ENCODE measurements around the gene FAM131B.
A peak's percentile ranks its signal among the peaks of the same experiment; 100 is the strongest.
"Not testable (repeated sequence)": the region's sequence is repeated elsewhere in the genome, so short reads cannot be mapped to it uniquely, and the experiment has no call there.

FAM131B gene

DNA sequence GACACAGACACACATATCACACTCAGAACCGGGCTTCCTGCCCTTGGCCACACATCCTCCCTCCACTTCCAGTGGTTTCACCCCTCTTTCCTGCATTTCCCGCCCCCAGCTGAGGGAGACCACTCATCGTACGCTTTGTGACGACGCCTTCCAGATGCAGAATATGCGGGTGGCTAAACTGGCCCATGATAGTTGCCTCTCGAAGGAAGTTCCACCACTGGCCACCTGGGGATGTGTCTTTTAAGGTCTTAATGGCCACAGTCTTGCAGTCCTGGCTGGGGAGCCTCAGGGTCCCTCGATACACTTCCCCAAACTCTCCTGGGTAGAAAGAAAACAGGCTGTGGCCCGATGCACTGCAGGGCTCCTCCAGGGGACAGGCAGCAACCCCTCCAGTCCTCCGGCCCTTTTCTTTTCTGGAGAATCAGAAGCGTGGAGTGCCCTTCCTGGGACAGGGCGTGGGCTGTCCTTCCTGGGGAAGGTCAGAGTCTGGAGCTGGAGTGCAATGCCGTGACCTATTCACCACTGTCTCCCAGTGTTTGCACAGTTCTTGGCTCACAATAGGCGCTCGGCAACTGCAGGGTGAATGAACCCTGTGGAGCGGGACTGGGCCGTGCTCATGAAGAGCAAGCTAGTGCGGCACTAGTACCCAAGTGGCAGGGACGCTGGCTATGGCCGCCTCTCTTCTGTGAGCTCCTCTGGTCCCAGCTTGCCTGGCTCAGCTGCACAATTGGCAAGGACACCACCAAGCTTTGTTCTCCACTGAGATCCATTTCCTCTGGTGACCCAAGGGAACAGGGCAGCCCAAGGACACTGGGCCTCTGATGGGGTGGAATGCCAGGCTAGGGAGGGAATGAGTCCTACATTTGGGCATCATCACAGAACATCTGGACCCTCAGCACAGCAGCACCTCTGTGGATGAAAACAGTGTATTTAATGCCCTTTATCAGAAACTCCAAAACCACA, 33.0 kb upstream of the FAM131B start:
- DNase-seq = peak; percentile 60

DNA sequence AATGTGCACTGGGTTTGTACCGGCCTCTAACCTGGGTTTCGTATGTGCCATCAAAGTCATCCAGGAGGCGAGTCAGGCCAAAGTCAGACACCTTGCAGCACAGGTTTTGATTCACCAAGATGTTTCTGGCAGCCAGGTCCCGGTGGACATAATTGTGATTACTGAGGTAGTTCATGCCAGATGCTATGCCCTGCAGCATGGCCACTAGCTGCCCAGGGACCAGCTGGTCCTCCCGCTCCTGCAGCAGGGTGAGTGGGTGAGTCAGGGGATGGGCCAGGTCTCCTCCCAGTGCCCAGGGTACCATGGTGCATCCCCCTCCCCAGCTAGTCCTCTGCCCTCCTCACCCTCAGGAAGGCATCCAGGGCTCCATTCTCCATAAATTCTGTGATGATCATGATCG, 32.3 kb upstream of the FAM131B start:
- no peak for DNase-seq
- in situ Hi-C loops (cut with MboI; ENCODE audit: low pct_unique_long_range_greater_than_20kb, low sequenced_read_pairs) = no loop called here

More for the DNA sequence above, 33.0 kb upstream of the FAM131B start:
- in situ Hi-C loops (cut with MboI; ENCODE audit: low pct_unique_long_range_greater_than_20kb, low sequenced_read_pairs) = no loop called here

DNA sequence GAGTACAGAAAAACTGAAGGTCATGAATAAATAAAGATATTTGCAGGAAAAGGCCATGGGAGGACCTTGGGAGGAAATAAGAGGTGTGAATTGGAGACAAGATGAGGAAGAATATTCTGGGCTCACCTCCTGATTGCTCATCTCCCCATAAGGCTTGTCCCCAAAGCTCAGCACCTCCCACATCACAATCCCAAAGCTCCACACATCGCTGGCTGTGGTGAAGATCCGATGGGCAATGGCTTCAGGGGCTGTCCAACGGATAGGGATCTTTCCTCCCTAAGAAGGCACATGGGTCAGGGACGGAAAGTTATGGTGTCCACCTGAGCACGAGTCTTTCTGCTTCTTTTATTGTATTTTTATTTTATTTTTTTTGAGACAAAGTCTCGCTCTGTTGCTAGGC, 31.6 kb upstream of the FAM131B start:
- DNase-seq = no peak
- in situ Hi-C loops (cut with MboI; ENCODE audit: low pct_unique_long_range_greater_than_20kb, low sequenced_read_pairs) = no loop called here

DNA sequence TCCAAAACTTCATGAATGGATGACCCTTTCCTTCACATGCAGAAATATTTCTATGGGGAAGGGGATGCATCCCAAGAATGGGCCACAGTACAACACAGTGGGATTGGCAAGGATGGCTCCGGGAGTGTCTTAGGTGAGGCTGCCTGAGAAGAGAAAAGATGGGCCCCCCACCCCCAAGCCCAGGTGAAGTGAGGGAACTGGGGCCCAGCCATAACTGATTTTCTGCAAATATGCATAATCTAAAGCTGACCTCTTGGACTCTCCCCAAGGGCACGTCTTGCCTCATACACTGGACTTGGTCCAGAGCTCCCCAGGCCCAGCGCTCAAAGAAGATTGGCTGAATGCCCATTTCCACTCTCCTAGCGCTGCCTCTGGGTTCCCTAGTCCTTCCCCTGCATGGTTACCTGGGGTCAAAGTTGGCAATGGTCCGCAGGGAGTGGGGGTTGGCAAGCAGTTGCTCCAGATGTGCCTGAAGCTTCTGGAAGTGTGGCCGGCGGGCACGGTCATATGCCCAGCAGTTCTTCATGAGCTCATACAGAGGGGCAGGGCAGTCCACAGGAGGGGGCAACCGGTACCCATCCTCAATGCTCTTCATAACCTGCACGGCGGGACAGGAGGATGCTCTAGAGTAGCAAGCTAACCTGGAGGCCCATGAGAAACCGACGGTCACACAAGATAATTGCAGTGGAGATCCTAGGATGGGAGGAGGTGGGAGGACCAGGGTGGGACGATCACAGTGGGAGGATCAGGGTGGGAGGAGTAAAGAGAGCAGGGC, 30.9 kb upstream of the FAM131B start:
- in situ Hi-C loops (cut with MboI; ENCODE audit: low pct_unique_long_range_greater_than_20kb, low sequenced_read_pairs) = no loop called here
- DNase-seq = no peak

DNA sequence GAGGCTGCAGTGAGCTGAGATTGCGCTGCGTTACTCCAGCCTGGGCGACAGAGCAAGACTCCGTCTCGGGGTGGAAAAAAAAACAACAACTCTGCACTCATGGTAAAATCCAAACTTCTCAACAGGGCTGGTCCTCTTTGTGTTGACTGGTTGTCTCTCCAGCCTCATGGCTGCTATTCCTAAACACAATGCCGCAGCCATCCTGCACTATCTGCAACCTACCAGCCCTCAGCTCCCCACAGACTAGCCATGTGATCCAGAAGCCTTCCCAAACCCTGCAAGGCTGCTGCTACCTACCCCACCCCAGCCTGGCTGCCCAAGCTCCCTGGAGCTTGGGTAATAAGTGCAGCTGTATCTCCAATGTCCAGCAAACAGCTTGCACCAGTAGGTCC, 30.4 kb upstream of the FAM131B start:
- in situ Hi-C loops (cut with MboI; ENCODE audit: low pct_unique_long_range_greater_than_20kb, low sequenced_read_pairs) = no loop called here
- DNase-seq = no peak

DNA sequence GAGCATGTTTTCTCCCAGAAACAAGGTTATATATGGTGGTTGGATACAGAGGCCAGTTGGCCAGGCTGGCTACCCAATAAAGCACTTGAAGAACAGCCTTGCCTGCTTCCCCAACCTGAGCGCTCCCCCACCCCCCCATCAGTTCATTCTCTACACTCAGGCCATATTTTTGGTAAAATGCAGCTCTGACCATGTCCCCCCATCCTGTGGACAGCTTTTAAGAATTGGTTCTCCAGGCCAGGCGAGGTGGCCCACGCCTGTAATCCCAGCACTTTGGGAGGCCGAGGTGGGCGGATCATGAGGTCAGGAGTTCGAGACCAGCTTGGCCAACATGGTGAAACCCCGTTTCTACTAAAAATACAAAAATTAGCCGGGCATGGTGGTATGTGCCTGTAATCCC, 29.9 kb upstream of the FAM131B start:
- DNase-seq; in situ Hi-C loops (cut with MboI; ENCODE audit: low pct_unique_long_range_greater_than_20kb, low sequenced_read_pairs): not testable (repeated sequence)

DNA sequence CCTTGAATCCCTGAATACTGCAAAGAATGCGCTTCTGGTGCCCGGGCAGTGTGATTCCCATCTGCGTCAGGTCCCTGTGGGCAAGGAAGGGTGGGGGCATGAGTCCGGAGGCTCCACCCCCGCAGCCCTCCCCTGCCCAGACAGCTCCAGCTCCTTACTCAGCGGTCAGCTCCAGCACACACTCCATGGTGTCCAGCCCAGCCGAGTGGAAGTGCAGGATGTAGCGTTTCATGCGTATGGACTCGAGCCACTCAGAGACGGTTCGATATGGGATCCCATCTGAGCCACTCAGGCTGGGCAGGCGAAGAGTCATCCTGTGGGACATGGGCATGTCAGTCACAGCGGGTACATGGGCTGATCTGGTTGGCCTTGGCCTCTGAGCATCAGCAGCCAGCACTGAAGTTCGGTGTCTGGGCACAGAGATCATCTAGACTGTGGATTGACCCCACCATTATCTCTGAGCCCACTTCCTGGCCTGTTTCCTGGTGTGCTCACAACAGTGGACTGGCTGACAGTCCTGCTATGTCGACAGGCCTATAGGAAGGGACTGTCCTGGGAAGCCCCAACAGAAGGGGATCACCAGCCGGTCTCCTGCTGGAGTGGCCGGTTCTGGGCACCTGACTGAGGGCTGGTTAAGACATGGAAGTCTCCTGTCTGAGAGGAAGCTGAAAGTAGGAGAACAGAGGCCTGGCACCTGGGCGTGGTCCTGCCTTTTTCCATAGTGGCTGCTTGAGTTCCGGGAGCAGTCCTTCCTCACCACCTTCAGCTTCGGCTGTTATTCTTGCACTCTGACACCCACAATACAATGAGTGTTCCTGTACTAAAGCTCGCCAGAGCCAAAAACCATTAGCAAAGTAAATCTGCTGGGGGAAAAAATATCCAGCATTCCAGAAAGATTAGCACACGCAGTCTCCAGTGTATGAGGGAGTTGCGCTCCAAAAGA, 29.2 kb upstream of the FAM131B start:
- in situ Hi-C loops (cut with MboI; ENCODE audit: low pct_unique_long_range_greater_than_20kb, low sequenced_read_pairs) = no loop called here
- DNase-seq = no peak

DNA sequence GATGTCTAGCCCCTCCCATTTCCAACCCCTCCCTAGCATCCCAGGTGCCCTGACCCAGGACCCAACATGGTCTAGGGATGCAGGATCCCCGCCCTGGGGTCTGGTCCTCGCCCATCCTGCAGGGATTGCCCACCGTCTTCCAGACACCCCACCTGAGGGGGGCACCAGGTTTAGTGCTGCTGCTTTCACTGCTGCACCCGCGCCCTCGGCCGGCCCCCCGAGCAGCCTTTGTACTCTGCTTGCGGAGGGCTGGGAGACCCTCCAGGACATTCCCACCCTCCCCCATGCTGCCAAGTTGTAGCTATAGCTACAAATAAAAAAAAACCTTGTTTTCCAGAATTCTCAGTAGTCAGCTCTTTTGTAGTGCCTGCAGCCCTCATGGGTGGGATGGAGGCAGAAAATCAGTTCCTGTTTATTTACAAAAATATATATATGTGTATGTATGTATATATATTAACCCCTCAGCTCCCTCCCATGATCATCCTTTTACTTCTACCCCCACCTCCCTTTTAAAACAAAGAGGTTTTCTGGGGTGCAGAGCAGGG, 28.3 kb upstream of the FAM131B start:
- DNase-seq = no peak
- in situ Hi-C loops (cut with MboI; ENCODE audit: low pct_unique_long_range_greater_than_20kb, low sequenced_read_pairs) = no loop called here

DNA sequence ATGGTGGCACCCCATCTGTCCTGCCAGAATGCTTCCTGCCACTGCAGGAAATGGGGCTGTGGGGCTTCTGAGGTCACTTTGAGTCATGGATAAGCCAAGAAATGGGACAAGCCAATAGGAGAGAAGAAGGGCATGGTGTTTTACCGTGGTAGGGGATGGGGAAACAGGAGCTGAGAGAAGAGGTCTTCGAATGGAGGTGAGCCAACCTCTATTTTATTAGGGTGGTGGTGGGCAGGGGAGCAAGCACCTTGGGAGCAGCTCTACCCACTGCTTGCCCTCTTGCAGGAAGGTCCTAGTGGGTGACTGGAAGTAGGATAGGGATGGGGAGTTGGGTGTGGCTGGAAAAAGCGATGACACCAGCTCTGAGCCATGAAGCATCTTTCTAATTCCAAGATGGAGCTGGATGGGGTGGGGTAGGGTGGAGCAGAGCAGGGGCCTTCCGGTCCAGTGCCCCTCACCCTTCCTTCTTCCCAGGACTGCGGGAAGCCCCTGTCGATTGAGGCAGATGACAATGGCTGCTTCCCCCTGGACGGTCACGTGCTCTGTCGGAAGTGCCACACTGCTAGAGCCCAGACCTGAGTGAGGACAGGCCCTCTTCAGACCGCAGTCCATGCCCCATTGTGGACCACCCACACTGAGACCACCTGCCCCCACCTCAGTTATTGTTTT, 27.7 kb upstream of the FAM131B start:
- DNase-seq = no peak
- in situ Hi-C loops (cut with MboI; ENCODE audit: low pct_unique_long_range_greater_than_20kb, low sequenced_read_pairs) = no loop called here

DNA sequence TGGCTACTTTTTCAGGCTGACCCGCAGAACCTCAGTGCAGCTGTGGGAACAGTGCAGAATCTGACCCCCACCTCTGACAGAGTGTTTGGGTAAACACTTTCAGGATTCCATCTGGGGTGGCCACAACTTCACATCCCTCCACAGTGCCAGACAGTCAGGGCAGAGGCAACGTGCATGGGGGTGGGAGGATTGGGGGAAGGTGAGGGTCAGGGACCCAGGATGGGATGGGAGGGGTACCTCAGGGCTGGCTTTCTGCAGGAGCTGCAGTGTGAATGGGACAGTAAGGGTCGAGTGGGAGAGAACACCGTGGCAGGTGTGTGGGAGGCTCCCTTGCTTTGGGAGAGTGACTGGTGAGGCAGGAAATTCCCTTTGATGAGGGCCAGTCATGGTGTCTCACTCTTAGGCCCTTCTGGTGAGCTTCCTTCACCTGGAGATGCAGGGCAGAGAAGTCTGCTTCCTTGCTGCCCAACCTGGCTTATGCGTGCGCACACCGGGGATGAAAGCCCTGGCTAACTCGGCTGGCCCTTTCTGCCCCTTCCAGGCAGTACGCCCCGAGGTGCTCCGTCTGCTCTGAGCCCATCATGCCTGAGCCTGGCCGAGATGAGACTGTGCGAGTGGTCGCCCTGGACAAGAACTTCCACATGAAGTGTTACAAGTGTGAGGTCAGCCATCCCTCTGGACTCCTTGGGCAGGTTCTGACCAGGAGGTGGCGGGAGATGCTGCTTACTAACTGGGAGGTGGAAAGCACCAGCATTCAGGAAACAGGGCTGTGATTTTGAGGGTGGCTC, 27.0 kb upstream of the FAM131B start:
- in situ Hi-C loops (cut with MboI; ENCODE audit: low pct_unique_long_range_greater_than_20kb, low sequenced_read_pairs) = no loop called here
- DNase-seq = no peak

DNA sequence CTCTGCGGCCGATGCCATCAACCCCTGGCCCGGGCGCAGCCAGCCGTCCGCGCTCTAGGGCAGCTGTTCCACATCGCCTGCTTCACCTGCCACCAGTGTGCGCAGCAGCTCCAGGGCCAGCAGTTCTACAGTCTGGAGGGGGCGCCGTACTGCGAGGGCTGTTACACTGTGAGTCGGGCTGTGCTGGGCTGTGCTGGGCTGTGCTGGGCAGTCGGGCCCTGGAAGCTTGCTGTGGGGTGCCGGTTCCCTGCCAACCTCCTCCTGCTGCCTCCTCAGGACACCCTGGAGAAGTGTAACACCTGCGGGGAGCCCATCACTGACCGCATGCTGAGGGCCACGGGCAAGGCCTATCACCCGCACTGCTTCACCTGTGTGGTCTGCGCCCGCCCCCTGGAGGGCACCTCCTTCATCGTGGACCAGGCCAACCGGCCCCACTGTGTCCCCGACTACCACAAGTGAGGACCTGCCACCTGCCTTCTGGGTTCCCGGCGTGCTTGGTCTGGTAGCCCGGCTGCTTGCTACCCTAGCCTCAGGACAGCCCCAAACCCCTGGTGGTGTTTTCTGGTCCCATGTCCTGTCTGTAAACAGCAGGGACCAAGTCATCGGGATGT, 26.1 kb upstream of the FAM131B start:
- in situ Hi-C loops (cut with MboI; ENCODE audit: low pct_unique_long_range_greater_than_20kb, low sequenced_read_pairs) = no loop called here
- no peak for DNase-seq

DNA sequence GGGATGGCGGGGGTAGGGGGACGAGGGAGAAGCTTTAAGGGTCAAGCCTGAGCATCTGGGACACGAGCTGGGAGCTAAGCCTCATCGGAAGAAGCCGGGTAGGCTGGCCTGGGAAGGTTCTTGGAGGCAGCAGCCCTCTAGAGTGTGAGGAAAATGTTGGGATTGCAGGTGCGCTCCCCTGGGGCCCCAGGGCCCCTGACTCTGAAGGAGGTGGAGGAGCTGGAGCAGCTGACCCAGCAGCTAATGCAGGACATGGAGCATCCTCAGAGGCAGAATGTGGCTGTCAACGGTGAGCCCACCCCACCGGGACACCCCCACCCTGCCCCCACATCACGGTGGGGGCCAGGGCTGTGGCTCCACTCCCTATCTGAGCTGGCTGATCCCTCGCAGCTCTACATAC, 25.5 kb upstream of the FAM131B start:
- no peak for DNase-seq
- in situ Hi-C loops (cut with MboI; ENCODE audit: low pct_unique_long_range_greater_than_20kb, low sequenced_read_pairs) = no loop called here

DNA sequence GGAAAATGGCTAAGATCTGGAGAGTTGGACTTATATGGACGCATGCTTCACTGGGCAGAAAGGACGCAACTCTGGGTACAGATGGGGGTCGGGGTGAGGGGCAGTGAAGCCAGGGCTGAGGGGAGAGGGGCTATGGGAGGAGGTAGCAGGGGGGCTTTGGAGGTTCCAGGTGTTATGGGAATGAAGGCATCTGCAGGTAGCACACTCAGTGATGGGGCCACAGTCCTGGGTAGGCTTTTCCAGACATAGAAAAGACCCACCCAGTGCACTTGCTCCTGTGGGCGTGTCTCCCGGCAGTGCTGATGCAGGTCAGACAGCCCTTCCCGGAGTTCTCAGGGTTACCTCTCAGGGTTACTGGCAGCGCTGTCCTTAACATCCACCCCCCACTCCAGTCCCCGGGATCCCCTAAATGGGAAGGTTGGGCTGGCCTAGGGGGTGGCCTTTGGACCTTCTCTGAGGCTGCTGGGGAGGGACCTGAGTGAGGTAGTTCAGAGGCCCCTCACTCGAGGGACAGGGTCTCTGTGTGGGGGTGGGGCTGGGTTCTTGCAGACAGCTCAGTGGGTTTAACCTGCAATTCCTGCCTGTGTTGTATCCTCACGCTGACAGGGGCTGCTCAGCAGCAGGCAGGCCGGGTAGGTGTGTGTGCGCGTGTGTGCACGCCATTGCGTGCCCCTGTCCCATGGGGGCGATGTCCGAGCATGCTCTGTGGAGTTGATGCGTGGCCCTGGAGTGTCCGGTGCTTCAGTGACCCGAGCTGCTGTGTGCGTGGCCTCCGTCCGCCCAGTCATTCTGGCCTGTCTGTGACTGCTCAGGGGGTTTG, 24.9 kb upstream of the FAM131B start:
- no peak for DNase-seq
- in situ Hi-C loops (cut with MboI; ENCODE audit: low pct_unique_long_range_greater_than_20kb, low sequenced_read_pairs) = no loop called here

DNA sequence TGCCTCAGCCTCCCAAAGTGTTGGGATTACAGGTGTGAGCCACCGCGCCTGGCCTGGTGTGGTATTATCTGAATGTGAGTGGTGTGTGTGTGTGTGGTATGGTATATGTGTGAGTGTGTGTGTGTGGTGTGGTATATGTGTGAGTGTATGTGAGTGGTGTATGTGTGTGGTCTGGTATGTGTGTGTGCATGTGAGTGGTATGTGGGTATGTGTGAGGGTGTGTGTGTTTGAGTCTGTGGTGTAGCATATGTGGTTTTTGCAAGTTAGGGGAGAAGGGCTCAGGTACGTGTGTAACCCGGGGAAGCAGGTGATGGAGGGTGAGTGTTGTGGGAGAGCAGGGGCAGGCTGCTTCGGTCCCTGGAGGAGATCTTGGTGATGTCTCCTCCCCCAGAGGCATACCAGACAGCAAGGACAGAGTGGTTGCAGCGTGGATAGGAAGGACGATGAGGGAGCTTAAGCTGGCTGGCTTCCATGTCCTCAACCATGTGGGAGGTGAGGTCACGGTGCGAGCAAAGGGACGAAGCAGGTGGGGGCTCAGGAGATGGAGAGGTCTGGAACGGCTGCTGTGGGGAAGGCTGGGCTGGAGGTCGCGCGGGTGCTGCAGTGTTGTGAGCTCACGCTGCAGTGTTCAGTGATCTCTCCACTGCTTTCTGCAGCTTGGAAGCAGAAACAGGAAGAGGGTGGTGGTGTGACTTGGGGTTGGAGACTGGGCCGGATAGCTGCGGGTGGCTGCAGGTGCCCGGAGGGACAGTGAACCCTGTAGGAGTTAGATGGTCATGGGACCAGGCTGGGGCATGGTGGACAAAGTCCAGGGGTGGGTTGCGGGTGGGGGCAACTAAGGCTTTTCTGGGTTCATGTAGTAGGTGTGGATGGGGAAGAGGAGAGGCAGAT, 23.6 kb upstream of the FAM131B start:
- in situ Hi-C loops (cut with MboI; ENCODE audit: low pct_unique_long_range_greater_than_20kb, low sequenced_read_pairs) = no loop called here
- peak; percentile 70 for DNase-seq

DNA sequence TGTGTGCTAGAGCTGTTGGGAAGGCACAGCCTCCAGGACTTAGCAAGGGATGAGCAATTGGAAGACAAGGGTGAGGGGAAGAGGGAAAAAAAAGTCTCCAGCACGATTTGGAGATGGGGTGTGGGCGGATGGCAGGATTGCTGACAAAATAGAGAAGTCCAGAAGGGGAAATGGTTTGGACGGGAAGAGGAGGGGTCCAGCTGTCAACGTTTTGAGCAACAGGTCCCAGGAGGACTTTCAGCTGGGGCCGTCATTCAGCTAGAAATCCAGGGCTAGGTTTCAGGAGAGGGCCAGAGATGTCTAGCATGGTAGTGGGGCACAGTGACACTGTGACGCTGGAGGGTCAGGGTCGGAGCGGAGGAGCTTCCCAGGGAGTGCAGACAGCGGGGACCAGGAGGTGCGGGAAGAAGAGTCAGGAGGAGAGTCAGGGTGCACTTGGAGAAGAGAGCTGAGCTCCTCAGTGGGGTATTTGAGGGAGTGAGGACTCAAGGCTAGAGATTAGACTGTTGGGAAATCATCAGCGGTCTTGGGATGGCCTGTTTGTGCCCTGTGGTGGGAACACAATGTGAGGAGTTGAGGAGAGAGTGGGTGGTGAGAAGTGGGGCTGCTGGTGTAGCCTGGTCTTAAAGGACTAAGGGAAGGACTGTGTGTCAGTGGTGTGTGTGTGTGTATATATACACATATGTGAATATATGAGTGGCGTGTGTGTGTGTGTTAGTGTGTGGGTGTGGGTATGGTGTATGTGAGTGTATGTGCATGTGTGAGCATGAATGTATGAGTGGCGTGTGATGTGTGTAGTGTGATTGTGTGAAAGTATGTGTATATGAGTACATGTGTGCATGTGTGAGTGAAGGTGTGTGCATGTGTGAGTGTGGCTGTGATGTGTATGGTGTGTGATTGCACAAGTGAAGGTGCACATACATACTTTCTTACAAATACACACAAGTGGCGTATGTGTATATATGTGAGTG, 22.4 kb upstream of the FAM131B start:
- in situ Hi-C loops (cut with MboI; ENCODE audit: low pct_unique_long_range_greater_than_20kb, low sequenced_read_pairs) = no loop called here
- DNase-seq = peak; percentile 64
